ENCODE data around the gene SLC25A23.

SLC25A23 gene

DNA sequence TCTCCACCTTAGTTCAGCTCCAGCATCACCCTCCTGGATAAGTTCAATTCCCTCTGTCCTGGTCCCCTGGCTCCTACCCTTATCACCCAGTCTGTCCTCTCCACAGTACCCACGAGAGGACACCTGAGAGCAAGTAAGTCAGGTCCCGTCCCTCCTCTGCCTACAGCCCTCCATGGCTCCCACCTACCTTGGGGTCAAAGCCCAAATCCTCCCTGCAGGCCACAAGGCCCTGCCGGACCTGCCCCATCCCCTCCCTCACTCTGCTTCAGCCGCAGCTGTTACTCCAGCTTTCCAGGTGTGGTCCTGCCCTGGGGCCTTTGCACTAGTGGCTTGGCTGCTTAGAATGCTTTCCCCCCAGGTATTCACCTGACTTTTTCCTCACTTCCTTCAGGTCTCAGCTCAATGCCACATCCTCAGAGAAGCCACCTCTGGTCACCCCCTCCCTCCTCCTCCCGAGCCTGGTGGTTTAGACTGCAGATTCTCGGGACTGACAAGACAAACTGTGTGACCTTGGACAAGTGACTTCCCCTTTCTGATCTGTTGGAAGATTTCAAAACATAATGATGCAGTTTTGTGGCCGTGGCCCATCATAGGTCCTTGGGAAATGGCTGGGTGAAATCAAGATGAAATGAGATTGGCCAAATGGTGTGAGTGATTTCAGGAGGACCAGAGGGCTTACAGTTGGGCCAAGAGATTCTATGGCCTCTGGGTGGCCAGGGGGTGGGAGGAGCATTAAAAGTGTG, 38.9 kb upstream of the SLC25A23 start:
- TF ChIP-seq, protein P1, sequence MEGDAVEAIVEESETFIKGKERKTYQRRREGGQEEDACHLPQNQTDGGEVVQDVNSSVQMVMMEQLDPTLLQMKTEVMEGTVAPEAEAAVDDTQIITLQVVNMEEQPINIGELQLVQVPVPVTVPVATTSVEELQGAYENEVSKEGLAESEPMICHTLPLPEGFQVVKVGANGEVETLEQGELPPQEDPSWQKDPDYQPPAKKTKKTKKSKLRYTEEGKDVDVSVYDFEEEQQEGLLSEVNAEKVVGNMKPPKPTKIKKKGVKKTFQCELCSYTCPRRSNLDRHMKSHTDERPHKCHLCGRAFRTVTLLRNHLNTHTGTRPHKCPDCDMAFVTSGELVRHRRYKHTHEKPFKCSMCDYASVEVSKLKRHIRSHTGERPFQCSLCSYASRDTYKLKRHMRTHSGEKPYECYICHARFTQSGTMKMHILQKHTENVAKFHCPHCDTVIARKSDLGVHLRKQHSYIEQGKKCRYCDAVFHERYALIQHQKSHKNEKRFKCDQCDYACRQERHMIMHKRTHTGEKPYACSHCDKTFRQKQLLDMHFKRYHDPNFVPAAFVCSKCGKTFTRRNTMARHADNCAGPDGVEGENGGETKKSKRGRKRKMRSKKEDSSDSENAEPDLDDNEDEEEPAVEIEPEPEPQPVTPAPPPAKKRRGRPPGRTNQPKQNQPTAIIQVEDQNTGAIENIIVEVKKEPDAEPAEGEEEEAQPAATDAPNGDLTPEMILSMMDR (conservative IDR thresholded peaks at IDR 0.05): no peak
- no peak overlapping the region for H3K27ac ChIP-seq

DNA sequence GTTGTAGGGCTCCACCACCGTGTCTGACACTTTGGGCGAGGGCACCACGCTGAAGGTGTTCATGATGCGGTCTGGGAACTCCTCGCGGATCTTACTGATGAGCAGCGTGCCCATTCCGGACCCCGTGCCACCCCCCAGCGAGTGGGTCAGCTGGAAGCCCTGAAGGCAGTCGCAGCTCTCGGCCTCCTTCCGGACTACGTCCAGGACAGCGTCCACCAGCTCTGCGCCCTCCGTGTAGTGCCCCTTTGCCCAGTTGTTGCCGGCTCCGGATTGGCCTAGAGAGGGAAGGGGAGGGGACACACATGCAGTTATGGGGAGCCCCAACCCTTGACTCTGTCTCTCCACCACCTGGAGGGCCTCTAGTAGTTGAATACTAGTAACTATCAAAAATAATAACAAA, 36.4 kb upstream of the SLC25A23 start:
- TF ChIP-seq, protein P1 (conservative IDR thresholded peaks at IDR 0.05): no peak

GRCh38 chr19:6494438-6495036, 34.9 kb upstream of the SLC25A23 start:
- TF ChIP-seq, protein P1 (conservative IDR thresholded peaks at IDR 0.05): no peak
- H3K27ac ChIP-seq: no peak overlapping the region

More for the DNA sequence above, 36.4 kb upstream of the SLC25A23 start:
- H3K27ac ChIP-seq: no peak overlapping the region

DNA sequence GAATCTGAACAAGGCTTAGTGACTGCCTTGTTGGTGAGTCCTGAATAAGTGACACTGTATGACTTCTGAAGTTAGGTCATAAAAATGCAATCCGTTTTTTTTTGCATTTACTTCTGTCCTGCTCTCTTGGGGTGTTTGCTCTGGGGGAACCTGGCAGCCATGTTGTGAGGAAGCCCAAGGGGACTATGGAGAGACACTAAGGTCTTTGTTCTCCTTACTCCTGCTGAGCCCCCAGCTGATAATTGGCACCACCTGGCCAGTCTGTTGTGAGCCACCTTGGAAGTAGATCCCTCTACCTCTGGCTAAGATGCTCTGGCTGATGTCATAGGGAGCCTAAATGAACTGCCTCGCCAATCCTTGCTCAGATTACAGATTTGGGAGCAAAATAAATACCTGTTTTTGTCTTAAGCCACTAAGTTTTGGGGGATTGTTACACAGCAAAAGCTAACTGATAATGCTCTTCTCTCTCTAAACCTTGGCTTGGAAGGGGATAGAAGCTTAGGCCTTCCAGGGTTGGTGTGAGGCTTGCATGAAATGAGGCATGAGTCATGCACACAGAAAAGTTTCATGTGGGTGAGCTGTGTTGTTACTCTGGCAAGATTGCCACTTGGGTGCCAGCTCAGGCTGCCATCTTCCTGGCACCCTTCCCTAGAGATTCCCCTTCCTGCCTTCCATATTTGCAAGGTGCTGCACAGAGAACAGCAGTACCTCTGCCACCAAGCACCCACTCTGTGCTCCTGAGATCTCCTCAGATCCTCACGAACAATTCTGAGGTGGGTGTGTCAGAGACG, 32.4 kb upstream of the SLC25A23 start:
- H3K27ac ChIP-seq: no peak overlapping the region

GRCh38 chr19:6490134-6490533, 30.5 kb upstream of the SLC25A23 start:
- TF ChIP-seq, protein P1 (conservative IDR thresholded peaks at IDR 0.05): no peak
- H3K27ac ChIP-seq: no peak overlapping the region

More for the DNA sequence above, 32.4 kb upstream of the SLC25A23 start:
- TF ChIP-seq, protein P1 (conservative IDR thresholded peaks at IDR 0.05): no peak

- TF ChIP-seq, protein P1 (conservative IDR thresholded peaks at IDR 0.05): no peak
- H3K27ac ChIP-seq: no peak overlapping the region
Measured at GRCh38 chr19:6489278-6490061, 29.9 kb upstream of the SLC25A23 start.
